Fibroblast of villous mesenchyme (primary cell): ENCODE data around the gene CYP26A1. TPM values are rescaled to one million over a fixed set of nuclear protein-coding genes. Genes with fewer than 3 reads are reported as not detected.

Experiments used
- DNase-seq: peaks from one replicate; pipeline ENCODE4 v3.0.0-alpha.2; 2010; ENCODE audit warnings: low read depth
- H3K4me3 ChIP-seq: 2 replicates; pipeline ENCODE4 v1.5.1; 2011; ENCODE audit warnings: low read depth, mild to moderate bottlenecking, low read length
- CTCF ChIP-seq: IDR thresholded peaks from 2 replicates; pipeline ENCODE4 v1.5.1; 2012; ENCODE audit warnings: low read depth, mild to moderate bottlenecking, low read length; ENCODE audit not compliant: insufficient read depth
- total RNA-seq: library from RNA; depleted of rRNA; stranded (reverse); fragments of >200 nt; gene quantifications from 2 replicates; pipeline ENCODE4 v1.2.3, GENCODE V29; 2012

Gene CYP26A1
- total RNA-seq, 1 donor: not detected

GRCh38 chr10:93079663-93080349, 6.1 kb downstream of the CYP26A1 start:
- peak overlapping the region; percentile 28 for H3K4me3 ChIP-seq
- no peak for DNase-seq
- TF ChIP-seq CTCF: no peak

DNA sequence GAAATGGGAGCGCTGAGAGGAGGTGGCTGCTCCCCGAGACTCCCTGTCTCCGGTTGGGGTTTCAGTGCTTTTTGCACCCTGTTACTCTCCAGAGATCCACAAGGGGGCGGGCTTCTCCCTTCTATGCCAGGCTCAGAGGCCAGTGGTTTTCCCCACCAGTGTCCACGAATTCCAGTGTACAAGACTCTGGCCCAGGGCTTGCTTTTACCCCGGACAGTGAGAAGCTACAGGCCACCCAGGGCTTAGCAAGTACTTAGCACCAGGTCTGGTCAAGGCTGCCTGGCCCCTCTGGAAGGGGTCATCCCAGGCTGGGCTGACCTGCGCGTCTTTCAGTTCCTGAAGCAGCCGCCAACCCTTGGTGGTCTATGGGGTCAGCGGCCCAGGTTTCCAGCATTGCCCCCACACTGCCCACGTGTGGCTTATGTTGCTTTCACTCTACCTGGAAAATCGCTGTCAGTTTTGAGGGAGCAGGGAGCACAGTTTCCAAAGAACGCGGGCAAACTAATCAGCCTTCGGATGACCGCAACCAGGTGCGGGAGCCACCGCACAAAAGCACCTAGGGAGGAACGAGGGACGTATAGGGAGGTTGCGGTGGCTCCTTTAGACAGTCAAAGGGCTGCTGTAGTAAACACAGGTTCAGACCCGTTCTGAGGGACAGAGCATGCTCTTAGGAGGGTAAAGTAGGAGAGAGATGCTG, 6.8 kb downstream of the CYP26A1 start:
- peak overlapping the region; percentile 28 for H3K4me3 ChIP-seq

GRCh38 chr10:93081318-93081717, 7.6 kb downstream of the CYP26A1 start:
- DNase-seq: no peak
- no peak for TF ChIP-seq CTCF
- H3K4me3 ChIP-seq: no peak overlapping the region

More for the DNA sequence above, 6.8 kb downstream of the CYP26A1 start:
- TF ChIP-seq CTCF: peak; percentile 92
- peak; percentile 48 for DNase-seq

DNA sequence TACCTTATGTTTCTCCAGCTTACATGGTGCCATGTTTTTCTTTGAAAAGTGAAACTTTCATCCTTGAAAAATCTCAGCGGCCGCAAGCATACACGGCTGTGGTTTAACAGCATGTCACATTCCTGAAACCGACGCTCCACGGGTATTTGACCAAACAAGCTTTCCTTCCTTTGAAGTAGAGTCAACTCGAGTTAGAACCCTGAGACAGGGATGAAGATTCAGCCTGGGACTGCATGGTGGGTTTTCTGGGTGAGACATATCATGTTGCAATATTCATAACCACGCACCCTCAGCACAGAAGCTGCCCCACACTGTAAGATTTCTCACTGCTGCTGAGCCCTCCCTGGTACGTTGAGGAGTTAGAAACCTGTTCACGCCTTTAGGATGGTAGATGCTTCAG, 8.1 kb downstream of the CYP26A1 start:
- TF ChIP-seq CTCF: no peak
- no peak overlapping the region for H3K4me3 ChIP-seq
- DNase-seq: peak; percentile 15

DNA sequence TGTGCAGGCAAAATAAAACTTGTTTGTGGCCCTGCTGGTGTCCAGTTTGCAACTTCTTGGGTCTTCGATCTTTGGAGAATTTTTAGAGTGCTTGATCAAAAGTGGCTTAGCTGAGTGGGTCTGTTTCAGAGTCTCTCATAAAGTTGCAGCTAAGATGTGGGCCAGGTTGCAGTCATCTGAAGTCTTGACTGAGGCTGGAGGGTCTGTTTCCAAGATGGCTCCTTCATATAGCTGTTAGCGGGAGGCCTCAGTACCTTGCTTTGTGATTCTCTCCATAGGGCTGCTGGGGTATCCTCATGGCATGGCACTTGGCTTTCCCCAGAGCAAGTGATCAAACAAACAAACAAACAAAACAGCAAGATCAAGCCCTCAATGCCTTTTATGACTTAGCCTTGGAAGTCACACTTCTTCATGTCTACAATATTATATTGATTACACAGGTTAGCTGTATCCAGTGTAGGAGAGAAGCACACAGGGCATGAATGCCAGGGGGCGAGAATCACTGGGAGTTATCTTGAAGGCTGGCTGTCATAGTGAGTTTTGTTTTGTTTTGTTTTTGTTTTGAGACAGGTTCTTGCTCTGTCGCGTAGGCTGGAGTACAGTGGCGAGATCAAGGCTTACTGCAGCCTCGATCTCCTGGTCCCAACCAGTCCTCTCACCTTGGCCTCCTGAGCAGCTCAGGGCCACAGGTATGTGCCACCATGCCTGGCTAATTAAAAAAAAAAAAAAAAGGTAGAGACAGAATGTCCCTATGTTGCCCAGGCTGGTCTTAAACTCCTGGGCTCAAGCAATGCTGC, 10.2 kb downstream of the CYP26A1 start:
- DNase-seq: no peak
- no peak for TF ChIP-seq CTCF
- no peak overlapping the region for H3K4me3 ChIP-seq

- no peak for TF ChIP-seq CTCF
- no peak overlapping the region for H3K4me3 ChIP-seq
- no peak for DNase-seq
Measured at GRCh38 chr10:93085272-93085859, 11.7 kb downstream of the CYP26A1 start.
